HEK293T (cell line): Measurements from ENCODE around the gene ZER1.
"Not testable (repeated sequence)": the region's sequence is repeated elsewhere in the genome, so short reads cannot be mapped to it uniquely, and the experiment has no call there.

ENCODE experiments used
- CTCF ChIA-PET: fragments of 350-600 bp; formaldehyde crosslinking; extraction: SDS; loops from one replicate; lab custom pipeline; 2021; ENCODE audit warnings: antibody characterized with exemption, inconsistent platforms; lab: Yijun Ruan, JAX
- POLR2A ChIA-PET: fragments of 350-600 bp; formaldehyde crosslinking; extraction: SDS; loops from one replicate; lab custom pipeline; 2020; ENCODE audit warnings: antibody characterized with exemption, inconsistent platforms; lab: Yijun Ruan, JAX
- DNase-seq: peaks from one replicate; pipeline ENCODE4 v3.0.0; 2012; ENCODE audit warnings: mixed read lengths; ENCODE audit errors: extremely low spot score
- ARNT ChIP-seq: fragments of 450-650 bp; IDR thresholded peaks from 2 replicates; pipeline ENCODE4 v1.6.1; 2017; ENCODE audit warnings: mild to moderate bottlenecking
- BHLHE40 ChIP-seq: fragments of 450-650 bp; IDR thresholded peaks from 2 replicates; pipeline ENCODE4 v1.6.1; 2016; ENCODE audit warnings: mild to moderate bottlenecking, moderate library complexity, borderline replicate concordance
- CTBP1 ChIP-seq: fragments of 450-650 bp; IDR thresholded peaks from 2 replicates; pipeline ENCODE4 v1.6.1; 2016; ENCODE audit warnings: borderline replicate concordance
- ELF4 ChIP-seq: fragments of 450-650 bp; IDR thresholded peaks from 2 replicates; pipeline ENCODE4 v1.6.1; 2017; ENCODE audit warnings: antibody characterized with exemption
- FOXA1 ChIP-seq: fragments of 450-650 bp; IDR thresholded peaks from 2 replicates; pipeline ENCODE4 v1.6.1; 2016; ENCODE audit warnings: mild to moderate bottlenecking
- FOXK2 ChIP-seq: fragments of 450-650 bp; IDR thresholded peaks from 2 replicates; pipeline ENCODE4 v1.6.1; 2016; ENCODE audit warnings: mild to moderate bottlenecking
- FOXM1 ChIP-seq: fragments of 450-650 bp; IDR thresholded peaks from 2 replicates; pipeline ENCODE4 v1.6.1; 2017; ENCODE audit warnings: mild to moderate bottlenecking, borderline replicate concordance
- HDGF ChIP-seq: fragments of 450-650 bp; IDR thresholded peaks from 2 replicates; pipeline ENCODE4 v1.6.1; 2017; ENCODE audit warnings: antibody characterized with exemption, borderline replicate concordance
- L3MBTL2 ChIP-seq: fragments of 450-650 bp; conservative IDR thresholded peaks from 2 replicates; pipeline ENCODE4 v1.6.1; 2016; ENCODE audit warnings: mild to moderate bottlenecking
- LEF1 ChIP-seq: fragments of 450-650 bp; IDR thresholded peaks from 2 replicates; pipeline ENCODE4 v1.6.1; 2017; ENCODE audit warnings: mild to moderate bottlenecking, borderline replicate concordance
- NFRKB ChIP-seq: fragments of 450-650 bp; IDR thresholded peaks from 2 replicates; pipeline ENCODE4 v1.6.1; 2016; ENCODE audit warnings: mild to moderate bottlenecking, moderate library complexity
- PKNOX1 ChIP-seq: fragments of 450-650 bp; IDR thresholded peaks from 2 replicates; pipeline ENCODE4 v1.6.1; 2016
- SP1 ChIP-seq: fragments of 450-650 bp; IDR thresholded peaks from 2 replicates; pipeline ENCODE4 v1.6.1; 2017
- SUZ12 ChIP-seq: fragments of 450-650 bp; IDR thresholded peaks from 2 replicates; pipeline ENCODE4 v1.6.1; 2016; ENCODE audit warnings: mild to moderate bottlenecking
- TARDBP ChIP-seq: fragments of 450-650 bp; IDR thresholded peaks from 2 replicates; pipeline ENCODE4 v1.6.1; 2016
- ZNF384 ChIP-seq: fragments of 450-650 bp; IDR thresholded peaks from 2 replicates; pipeline ENCODE4 v1.6.1; 2016

The ZER1 gene

GRCh38 chr9:128701227-128701854, 70.4 kb downstream of the ZER1 start:
- CTCF ChIA-PET = interaction anchor here (0.9 kb wide), 1 partner anchor 16 kb away, joined by 3 read pairs; no protein-coding TSS in a partner anchor
- TF ChIP-seq FOXM1 = no peak
- TF ChIP-seq NFRKB = no peak
- no peak for TF ChIP-seq TARDBP
- TF ChIP-seq LEF1 = no peak
- no peak for TF ChIP-seq FOXA1
- TF ChIP-seq SP1 = no peak
- TF ChIP-seq CTBP1 = no peak
- DNase-seq = no peak
- POLR2A ChIA-PET = no interaction called here

- DNase-seq = not testable (repeated sequence)
- CTCF ChIA-PET = interaction anchor here (1.0 kb wide), 1 partner anchor 72 kb away, joined by 3 read pairs; the partner anchor contains the start of gene ZER1
- POLR2A ChIA-PET = interaction anchor here (1.5 kb wide), 1 partner anchor 15 kb away, joined by 9 read pairs; no protein-coding TSS in a partner anchor
These were observed 72.5 kb downstream of the ZER1 start for GRCh38 chr9:128699096-128699795.

GRCh38 chr9:128696923-128697707, 74.6 kb downstream of the ZER1 start:
- POLR2A ChIA-PET = interaction anchor here (0.8 to 1.2 kb wide), 3 partner anchors 8 to 339 kb away, joined by 3 to 5 read pairs (median 5); partner anchors contain the start of genes MIGA2 and SET
- CTCF ChIA-PET = interaction anchor here (1.7 kb wide), 1 partner anchor 12 kb away, joined by 4 read pairs; no protein-coding TSS in a partner anchor
- TF ChIP-seq LEF1 (no peak), SP1 (no peak), HDGF (no peak)
- DNase-seq = no peak

GRCh38 chr9:128694344-128694743, 77.4 kb downstream of the ZER1 start:
- no peak for DNase-seq
- TF ChIP-seq FOXK2 (no peak), PKNOX1 (no peak), BHLHE40 (no peak), FOXM1 (no peak), L3MBTL2 (no peak), ARNT (no peak), TARDBP (no peak), LEF1 (no peak), SP1 (no peak), HDGF (no peak), SUZ12 (no peak), NFRKB (no peak), ZNF384 (no peak), ELF4 (no peak), FOXA1 (no peak), CTBP1 (no peak)
- ChIA-PET POLR2A (no interaction called here), CTCF (no interaction called here)

GRCh38 chr9:128693738-128694137, 78.0 kb downstream of the ZER1 start:
- POLR2A ChIA-PET = interaction anchor here (1.9 kb wide), 1 partner anchor 9 kb away, joined by 9 read pairs; no protein-coding TSS in a partner anchor
- not testable (repeated sequence) for DNase-seq
- CTCF ChIA-PET = interaction anchor here (1.4 kb wide), 1 partner anchor 8 kb away, joined by 5 read pairs; the partner anchor contains the start of gene PKN3

GRCh38 chr9:128690684-128691034, 81.1 kb downstream of the ZER1 start:
- no peak for DNase-seq
- ChIA-PET POLR2A (no interaction called here), CTCF (no interaction called here)
- no peak for TF ChIP-seq FOXK2
- no peak for TF ChIP-seq ELF4
- no peak for TF ChIP-seq PKNOX1
- TF ChIP-seq TARDBP = no peak
